Measurements from ENCODE around the gene RFX6. TPM values are rescaled to one million over a fixed set of nuclear protein-coding genes. Genes with fewer than 3 reads are reported as not detected.

The RFX6 gene
- total RNA-seq, 1 experiment from 2014 or later: not detected

DNA sequence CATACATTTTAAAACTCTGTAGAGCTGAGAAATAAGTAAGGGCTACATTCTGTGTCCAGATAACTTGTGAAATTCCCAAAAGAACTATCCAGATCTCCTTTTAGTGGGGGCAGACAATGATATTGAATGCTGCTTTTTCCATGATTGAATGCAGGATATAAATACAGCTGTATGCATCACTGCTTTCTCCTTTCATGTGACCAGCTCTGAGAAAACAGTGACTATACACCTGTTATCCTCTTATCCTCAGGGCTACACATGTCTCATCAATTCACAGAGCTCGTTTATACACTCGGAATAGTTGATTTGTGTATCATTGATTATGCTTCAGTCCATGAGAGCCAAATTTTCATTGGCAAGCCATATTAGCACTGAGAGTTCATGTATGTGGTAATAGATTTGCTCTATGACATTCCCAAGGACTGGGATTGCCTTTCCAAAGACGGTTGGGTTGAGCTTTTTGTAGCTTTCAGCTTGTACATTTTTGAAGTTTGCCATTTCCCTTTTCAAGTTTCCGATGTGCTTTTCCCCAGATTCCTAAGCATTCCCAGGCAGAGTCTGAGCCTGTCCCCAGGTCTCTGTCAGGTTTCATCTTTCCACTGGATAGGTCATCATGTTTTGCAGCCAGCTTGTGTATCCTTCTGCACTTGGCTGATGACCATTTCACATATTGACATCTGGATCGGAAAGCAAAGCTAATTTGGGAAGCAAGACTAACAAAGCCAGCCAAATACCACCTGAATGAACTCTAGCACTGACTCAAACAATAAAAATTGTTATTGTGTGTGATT, 97.7 kb downstream of the RFX6 start:
- H3K9me3 Mint-ChIP-seq: no peaks in the 10 kb centered on the region
- Histone ChIP-seq H2BK20ac (ENCODE audit: low read depth, low read length, poor library complexity, severe bottlenecking) (no peak overlapping the region), H3K79me1 (ENCODE audit: insufficient read depth, low read depth, low read length, poor library complexity, severe bottlenecking) (no peaks in the 10 kb centered on the region), H3K4me2 (ENCODE audit: insufficient read depth, insufficient read length, low read length) (no peak overlapping the region), H3K79me2 (ENCODE audit: insufficient read depth, low read length) (no peaks in the 10 kb centered on the region), H4K91ac (ENCODE audit: insufficient read length, low read depth, low read length) (no peak overlapping the region), H3K9me3 (ENCODE audit: control insufficient read depth, low read depth, low read length) (no peaks in the 10 kb centered on the region), H4K20me1 (ENCODE audit: control insufficient read depth, insufficient read depth, insufficient read length) (no peaks in the 10 kb centered on the region), H3K18ac (ENCODE audit: insufficient read length, low read depth, low read length) (no peak overlapping the region), H3K9ac (ENCODE audit: extremely low read depth, insufficient read length, low read length) (no peak overlapping the region), H3K27ac (ENCODE audit: insufficient read length, low read depth, low read length) (no peak overlapping the region), H4K8ac (replicated peaks; ENCODE audit: insufficient read length, low read depth, low read length) (no peak overlapping the region), H3K4me1 (ENCODE audit: insufficient read depth, low read length) (no peaks in the 10 kb centered on the region), H3K56ac (ENCODE audit: insufficient read length, low read depth, low read length) (no peak overlapping the region), H2BK5ac (ENCODE audit: insufficient read length, low read length) (no peak overlapping the region), H3T11ph (ENCODE audit: low read length) (no peak overlapping the region), H3K27me3 (ENCODE audit: insufficient read depth, low read length) (no peaks in the 10 kb centered on the region), H2BK120ac (ENCODE audit: low read depth, low read length, poor library complexity, severe bottlenecking) (no peak overlapping the region), H2AK5ac (ENCODE audit: insufficient read length, low read length) (no peak overlapping the region), H4K5ac (ENCODE audit: insufficient read length, low read depth, low read length) (no peak overlapping the region), H2BK12ac (ENCODE audit: insufficient read length, low read depth, low read length) (no peak overlapping the region), H3K4ac (ENCODE audit: low read depth, low read length) (no peak overlapping the region), H3K23ac (ENCODE audit: insufficient read length, low read depth, low read length) (no peak overlapping the region), H3K14ac (ENCODE audit: insufficient read depth, low read length) (no peak overlapping the region), H2AFZ (ENCODE audit: low read length) (no peak overlapping the region), H3K23me2 (ENCODE audit: insufficient read length, low read depth, low read length, poor library complexity, severe bottlenecking) (no peaks in the 10 kb centered on the region), H2BK15ac (ENCODE audit: low read depth, low read length) (no peak overlapping the region)
- H3K4me3 Mint-ChIP-seq: no peak overlapping the region
- H3K27ac Mint-ChIP-seq: no peak overlapping the region
- H3K27me3 Mint-ChIP-seq (ENCODE audit: low read depth): 0 out of 2 replicates have a peak, but pooled peaks cover 2% of the 10 kb centered on the region
- TF ChIP-seq, protein P1, sequence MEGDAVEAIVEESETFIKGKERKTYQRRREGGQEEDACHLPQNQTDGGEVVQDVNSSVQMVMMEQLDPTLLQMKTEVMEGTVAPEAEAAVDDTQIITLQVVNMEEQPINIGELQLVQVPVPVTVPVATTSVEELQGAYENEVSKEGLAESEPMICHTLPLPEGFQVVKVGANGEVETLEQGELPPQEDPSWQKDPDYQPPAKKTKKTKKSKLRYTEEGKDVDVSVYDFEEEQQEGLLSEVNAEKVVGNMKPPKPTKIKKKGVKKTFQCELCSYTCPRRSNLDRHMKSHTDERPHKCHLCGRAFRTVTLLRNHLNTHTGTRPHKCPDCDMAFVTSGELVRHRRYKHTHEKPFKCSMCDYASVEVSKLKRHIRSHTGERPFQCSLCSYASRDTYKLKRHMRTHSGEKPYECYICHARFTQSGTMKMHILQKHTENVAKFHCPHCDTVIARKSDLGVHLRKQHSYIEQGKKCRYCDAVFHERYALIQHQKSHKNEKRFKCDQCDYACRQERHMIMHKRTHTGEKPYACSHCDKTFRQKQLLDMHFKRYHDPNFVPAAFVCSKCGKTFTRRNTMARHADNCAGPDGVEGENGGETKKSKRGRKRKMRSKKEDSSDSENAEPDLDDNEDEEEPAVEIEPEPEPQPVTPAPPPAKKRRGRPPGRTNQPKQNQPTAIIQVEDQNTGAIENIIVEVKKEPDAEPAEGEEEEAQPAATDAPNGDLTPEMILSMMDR (conservative IDR thresholded peaks at IDR 0.05): no peak
- H3K4me1 Mint-ChIP-seq: no peaks in the 10 kb centered on the region
- H3K36me3 Mint-ChIP-seq (ENCODE audit: insufficient read depth in 1 of 3, low read depth in 3 of 3): no peaks in the 10 kb centered on the region
- WGBS (ENCODE audit: extremely low coverage, insufficient read length, low lambda C conversion rate): no CpG with 5 or more reads among the region's 5 CpGs
- DNase-seq: no peak

Measured in H9 (cell line).